HG03280 (cell line): ENCODE data around the gene ZNF219.

Experiments
- ATAC-seq: cut with Tn5 transposase; IDR thresholded peaks from one replicate; pipeline ENCODE4 v1.9.1; 2021; ENCODE audit warnings: mild to moderate bottlenecking, moderate library complexity; ENCODE audit not compliant: unreplicated experiment

The ZNF219 gene

DNA sequence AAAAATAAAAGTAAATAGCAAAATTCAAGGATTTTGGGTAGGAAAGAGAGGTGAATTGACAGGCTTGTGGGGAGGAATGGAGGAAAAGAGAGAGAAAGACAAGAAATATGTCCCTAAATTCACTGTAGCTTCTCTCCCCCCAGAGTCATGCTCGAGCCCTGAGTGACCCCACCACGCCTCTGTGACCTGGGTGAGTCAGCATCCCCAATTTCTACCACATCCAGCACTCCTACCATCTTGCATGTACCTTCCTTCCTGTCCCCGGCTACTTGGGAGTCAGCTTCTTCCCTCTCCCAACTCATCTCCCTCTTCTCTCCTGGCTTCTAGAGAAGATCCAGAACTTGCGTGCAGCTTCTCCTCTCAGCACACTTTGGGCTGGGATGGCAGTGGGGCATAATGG, 9.8 kb downstream of the ZNF219 start:
- ATAC-seq, result no peak

DNA sequence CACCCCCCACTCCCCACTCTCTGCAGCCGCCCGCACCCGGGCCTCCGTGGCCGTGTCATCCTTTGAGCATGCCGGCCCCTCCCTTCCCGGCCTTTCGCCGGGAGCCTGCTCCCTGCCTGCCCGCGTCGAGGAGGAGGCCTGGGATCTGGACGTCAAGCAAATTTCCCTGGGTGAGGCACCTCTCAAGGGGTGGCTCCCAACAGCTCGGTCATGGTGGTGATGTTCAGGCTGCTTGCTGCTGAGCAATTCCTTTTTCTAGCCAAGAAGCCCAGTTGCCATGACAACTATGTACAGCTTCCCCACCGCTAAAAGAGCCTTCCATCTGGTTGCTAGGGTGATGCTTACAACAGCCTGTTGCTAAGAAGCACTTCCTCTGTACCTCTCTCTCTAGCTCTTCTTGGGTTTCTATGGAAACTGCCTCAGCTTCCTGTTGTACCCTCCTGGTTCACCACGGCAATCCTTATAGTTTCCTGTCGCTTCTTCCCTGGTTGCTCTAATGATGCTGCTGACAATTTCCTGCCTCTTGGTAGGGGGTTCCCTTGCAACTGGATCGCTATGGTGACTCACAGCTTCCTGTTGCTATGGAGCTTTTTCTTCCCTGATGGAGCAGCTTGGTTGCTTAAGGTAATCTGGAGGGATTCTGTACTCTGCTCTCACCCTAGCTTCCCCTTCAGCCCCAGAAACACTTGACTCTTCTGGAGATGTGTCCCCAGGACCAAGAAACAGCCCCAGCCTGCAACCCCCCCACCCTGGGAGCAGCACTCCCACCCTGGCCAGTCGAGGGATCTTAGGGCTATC, 11.0 kb downstream of the ZNF219 start:
- peak; percentile 43 for ATAC-seq

DNA sequence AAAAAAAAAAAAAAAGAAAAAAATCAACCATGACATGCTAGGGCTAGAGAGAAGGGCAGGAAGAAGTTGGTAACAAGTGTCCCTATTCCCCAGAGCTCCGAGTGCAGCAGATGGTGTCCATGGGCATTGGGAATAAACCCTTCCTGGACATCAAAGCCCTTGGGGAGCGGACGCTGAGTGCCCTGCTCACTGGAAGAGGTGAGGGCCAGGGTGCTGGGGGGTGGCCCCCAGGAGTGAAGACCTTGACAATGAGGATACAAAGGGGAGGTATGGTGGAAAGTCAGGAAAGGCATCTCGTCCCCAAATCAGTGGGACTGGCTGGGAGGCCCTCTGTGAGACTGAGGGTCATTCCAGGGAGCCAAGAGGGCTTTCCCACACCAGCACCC, 11.6 kb downstream of the ZNF219 start:
- no peak for ATAC-seq

DNA sequence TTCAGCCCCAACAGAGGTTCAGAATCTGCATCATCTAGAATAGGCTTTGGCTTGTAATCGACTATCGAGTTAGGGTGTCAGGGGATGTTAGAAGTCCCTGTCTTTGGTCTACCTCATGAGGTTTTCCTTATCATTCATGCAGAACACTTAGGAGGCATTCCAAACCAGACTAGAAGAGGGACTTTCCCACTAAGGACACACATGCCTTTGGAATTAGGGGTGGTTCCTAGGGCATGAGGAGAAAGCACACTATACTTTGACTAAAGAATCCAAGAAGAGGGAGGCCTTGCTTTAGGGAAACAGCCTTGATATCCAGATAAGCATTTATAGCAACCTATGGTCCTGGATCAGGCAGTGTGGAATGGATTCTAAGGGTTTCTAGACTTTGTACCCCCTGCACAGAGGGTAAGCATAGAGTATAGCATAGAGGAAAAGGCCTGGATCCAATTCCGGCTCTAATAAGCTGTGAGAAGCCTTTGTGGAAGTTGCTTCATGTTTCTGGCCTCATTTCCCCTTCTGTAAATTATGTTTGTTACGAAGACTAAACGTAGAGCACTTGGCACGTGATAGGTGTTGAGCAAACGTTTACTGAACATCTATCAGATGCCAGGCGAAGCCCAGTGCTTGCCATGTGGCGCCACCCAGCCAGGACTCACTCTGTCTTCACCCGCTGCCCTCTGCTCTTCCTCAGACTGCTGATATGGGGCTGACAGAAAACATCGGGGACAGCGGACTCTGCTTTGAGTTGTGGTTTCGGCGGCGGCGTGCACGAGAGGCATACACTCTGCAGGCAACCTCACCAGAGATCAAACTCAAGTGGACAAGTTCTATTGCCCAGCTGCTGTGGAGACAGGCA, 13.2 kb downstream of the ZNF219 start:
- no peak for ATAC-seq

DNA sequence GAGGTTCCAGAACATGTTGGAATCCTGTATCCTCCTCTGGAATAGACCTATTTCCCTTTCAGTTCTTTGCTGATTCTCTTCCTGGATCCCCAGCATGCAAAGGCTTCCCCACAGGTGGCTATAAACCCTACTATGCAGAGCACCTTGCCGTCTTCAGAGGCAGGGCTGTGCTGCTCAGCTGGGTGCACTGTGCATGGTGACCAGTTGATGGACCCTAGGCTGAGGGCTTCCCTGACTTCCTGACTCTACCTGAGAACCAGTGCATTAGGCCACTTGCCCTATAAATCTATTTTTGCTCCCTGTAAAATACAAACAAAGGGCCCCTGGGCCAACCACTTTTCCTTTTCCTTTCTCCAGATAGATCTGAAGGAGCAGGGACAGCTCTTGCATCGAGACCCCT, 14.1 kb downstream of the ZNF219 start:
- ATAC-seq, result no peak

DNA sequence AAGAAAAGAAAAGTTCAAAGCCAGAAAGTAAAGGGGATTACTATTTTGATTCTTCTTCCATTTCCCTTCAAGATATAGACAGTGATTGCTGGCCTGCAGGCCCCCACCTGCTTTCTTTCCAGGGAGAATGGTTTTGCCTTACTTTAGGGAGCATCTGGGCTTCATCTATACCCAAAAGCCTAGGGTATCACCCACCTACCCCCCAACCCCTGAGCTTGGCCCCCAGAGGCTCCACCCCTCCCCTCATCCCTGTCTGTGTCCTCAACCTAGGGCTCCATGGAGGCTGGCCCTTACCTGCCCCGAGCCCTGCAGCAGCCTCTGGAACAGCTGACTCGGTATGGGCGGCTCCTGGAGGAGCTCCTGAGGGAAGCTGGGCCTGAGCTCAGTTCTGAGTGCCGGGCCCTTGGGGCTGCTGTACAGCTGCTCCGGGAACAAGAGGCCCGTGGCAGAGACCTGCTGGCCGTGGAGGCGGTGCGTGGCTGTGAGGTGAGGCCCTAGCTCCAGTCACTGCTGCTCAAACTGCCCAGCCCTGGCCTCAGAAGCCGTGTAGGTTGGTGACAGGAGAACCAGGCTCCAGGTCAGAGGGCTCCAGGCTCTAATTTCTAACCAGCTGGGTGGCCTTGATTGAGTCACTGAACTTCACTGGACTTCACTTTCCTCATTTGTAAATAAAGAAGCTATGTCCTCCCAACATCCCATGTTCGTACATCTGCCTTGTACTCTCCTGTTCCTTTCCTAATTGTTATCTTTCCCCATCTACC, 14.7 kb downstream of the ZNF219 start:
- ATAC-seq, result no peak

DNA sequence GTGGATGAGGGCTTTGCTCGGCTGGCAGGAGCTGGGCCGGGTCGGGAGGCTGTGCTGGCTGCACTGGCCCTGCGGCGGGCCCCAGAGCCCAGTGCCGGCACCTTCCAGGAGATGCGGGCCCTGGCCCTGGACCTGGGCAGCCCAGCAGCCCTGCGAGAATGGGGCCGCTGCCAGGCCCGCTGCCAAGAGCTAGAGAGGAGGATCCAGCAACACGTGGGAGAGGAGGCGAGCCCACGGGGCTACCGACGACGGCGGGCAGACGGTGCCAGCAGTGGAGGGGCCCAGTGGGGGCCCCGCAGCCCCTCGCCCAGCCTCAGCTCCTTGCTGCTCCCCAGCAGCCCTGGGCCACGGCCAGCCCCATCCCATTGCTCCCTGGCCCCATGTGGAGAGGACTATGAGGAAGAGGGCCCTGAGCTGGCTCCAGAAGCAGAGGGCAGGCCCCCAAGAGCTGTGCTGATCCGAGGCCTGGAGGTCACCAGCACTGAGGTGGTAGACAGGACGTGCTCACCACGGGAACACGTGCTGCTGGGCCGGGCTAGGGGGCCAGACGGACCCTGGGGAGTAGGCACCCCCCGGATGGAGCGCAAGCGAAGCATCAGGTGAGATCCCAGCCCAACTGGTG, 16.8 kb downstream of the ZNF219 start:
- ATAC-seq, result no peak

DNA sequence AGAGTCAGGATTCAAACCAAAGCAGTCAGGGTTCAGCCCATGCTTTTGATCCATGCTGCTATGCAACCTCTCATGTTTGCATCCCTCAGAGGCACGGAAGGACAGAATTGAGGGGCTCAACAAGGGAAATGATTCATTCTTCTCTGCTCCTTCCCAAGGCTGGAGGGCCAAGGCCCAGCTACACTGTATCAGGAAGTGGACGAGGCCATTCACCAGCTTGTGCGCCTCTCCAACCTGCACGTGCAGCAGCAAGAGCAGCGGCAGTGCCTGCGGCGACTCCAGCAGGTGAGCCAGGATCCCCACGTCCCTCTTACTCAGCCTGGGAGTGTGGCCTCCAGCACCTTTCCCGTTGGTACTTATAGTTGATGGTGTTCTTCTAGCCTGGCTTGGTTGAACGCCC, 19.7 kb downstream of the ZNF219 start:
- ATAC-seq, result no peak

DNA sequence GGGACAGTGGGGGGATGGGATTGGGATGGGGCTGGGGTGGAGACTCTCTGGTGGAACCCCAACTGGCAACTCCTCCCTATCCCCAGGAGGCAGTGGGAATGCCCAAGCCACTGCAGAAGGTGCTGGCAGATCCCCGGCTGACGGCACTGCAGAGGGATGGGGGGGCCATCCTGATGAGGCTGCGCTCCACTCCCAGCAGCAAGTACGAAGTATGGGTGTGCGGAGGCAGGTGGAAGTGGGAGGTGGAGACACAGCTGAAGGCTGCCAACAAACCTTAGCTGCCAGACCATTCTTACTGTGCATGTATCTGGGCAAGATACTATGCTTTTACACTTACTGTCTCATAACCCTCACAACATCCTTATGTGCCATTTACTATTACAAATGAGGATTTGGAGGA, 20.2 kb downstream of the ZNF219 start:
- ATAC-seq, result no peak

DNA sequence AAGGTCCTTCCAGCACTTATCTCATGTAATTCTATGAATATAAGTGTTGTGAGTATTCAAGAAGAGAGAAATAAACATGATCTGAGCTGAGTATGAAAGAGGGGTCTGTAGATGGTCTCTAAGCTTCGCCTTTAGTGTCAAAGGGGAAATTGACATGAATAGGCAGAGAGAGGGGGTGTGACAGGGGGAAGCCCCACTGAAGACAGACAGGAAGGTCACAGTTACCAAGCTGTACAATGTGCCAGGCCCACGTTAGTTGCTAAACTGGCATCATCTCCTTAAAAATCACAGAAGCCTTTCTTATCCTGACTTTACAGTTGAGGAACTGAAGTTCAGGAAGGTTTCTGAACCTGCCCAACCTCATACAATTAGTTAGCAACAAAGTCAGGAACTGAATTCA, 20.8 kb downstream of the ZNF219 start:
- ATAC-seq, result no peak

DNA sequence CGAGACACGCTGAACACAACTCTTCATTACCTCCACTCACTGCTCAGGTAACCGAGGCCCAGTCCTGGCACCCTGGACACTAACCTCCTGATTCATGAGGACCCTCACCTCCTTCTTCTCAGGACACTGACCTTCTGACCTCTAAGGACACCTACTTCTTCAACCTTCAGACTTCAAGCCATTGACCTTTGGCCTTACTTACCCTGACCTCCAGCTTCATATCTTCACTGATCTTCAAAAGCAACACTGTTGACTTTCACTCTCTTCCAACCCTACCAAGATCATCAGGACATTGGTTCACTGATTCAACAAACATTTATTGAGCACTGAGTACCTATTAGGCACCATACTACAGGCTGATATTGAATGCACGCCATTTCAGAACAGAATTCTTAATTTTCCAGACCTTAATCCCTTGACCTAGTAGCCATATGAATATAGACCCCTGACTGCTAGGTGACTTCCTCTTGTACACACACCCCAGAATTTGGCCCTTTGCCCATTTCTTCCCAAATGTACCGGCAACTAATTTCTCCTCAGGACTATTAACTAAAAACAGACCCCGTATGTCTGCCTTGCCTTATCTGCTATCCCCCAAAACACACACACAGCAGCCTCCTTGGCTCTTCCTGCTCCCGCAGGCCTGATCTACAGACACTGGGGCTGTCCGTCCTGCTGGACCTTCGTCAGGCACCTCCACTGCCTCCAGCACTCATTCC, 22.6 kb downstream of the ZNF219 start:
- ATAC-seq, result no peak

DNA sequence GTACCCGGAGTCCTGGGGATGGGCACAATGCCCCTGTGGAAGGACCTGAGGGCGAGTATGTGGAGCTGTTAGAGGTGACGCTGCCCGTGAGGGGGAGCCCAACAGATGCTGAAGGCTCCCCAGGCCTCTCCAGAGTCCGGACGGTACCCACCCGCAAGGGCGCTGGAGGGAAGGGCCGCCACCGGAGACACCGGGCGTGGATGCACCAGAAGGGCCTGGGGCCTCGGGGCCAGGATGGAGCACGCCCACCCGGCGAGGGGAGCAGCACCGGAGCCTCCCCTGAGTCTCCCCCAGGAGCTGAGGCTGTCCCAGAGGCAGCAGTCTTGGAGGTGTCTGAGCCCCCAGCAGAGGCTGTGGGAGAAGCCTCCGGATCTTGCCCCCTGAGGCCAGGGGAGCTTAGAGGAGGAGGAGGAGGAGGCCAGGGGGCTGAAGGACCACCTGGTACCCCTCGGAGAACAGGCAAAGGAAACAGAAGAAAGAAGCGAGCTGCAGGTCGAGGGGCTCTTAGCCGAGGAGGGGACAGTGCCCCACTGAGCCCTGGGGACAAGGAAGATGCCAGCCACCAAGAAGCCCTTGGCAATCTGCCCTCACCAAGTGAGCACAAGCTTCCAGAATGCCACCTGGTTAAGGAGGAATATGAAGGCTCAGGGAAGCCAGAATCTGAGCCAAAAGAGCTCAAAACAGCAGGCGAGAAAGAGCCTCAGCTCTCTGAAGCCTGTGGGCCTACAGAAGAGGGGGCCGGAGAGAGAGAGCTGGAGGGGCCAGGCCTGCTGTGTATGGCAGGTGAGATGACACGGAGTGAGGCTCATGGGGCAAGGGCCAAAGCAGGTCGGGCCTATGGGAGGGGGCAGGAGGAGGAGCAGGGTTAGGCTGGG, 23.8 kb downstream of the ZNF219 start:
- no peak for ATAC-seq

DNA sequence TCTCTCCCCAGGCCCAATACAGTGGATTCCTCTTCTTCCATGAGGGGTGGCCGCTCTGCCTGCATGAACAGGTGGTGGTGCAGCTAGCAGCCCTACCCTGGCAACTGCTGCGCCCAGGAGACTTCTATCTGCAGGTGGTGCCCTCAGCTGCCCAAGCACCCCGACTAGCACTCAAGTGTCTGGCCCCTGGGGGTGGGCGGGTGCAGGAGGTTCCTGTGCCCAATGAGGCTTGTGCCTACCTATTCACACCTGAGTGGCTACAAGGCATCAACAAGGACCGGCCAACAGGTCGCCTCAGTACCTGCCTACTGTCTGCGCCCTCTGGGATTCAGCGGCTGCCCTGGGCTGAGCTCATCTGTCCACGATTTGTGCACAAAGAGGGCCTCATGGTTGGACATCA, 24.5 kb downstream of the ZNF219 start:
- no peak for ATAC-seq

DNA sequence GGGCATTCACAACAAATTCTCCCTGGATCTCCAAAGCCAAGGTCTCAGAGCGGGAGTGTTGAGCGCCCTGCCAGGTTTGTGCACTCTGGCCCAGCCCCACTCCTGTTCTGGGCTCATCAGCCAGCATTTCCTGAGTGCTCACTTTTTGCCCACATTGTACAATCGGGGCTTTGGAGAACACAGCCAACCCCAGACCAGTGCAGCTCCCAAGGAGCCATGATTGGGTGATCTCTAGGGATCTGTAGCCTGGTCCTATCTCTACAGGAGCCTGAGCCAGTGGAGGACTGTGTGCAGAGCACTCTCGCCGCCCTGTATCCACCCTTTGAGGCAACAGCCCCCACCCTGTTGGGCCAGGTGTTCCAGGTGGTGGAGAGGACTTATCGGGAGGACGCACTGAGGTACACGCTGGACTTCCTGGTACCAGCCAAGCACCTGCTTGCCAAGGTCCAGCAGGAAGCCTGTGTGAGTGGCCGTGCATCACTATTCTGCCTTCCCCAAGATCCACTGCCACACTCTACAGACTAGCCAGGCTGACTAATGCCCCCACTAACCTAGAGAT, 25.6 kb downstream of the ZNF219 start:
- no peak for ATAC-seq

DNA sequence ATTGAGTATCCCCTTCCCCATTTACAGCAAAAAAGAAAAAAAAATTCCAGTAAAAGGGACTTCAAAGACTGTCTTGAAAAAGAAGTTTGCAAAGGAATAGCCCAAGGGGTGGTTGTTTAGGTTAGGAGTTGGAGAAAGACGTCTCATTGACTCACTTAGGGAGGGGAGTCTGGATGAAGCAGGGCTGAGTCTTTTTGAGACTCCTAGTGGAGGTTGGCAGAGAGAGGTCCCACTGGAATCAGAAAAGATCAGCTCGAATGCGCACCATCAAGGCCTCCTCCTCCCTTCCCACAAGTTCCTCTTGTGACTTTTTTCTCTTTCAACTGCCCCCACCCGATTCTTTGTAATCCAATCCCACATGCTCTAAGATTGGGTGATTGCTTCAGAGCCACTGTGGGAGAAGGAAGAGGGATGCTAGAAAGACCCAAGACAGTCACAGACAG, 26.4 kb downstream of the ZNF219 start:
- ATAC-seq, result no peak

DNA sequence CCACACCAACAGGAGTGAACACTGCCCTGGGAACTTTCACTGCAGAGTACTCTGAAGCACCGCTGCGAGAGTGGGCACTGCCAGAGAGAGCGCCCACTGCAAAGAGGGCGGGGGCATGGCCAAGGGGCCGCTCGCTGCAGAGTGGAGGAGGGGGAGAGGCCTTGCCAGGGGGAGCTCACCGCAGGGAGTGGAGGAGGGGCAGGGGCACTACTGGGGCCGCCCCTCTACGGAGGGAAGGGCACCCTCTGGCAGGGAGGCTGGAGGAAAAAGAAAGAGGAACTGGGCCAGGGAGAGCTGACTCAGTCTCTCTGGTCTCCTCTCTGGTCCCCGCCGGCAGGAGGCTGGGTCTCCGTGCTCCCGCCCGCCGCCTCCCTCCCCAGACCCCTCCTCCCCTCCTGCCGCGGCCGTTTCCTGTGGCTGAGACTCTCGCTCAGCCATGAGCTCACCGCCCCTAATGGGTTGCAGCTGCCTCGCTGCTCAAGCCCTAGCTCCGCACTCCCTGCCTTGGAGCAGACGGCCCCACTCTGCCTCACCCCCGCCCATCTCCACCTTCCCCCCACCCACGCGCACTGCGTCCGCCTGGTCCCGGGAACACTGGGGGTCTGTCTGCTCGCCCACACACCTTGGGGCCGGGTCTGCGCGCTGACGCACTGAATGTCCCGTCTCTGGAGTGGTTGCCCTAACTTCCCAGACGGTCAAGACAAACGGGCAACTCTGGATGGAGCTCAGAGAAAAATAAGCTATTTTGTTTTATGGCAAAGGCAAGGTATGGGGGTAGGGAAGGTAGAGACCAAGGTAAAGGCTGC, 27.0 kb downstream of the ZNF219 start:
- peak; percentile 64 for ATAC-seq

DNA sequence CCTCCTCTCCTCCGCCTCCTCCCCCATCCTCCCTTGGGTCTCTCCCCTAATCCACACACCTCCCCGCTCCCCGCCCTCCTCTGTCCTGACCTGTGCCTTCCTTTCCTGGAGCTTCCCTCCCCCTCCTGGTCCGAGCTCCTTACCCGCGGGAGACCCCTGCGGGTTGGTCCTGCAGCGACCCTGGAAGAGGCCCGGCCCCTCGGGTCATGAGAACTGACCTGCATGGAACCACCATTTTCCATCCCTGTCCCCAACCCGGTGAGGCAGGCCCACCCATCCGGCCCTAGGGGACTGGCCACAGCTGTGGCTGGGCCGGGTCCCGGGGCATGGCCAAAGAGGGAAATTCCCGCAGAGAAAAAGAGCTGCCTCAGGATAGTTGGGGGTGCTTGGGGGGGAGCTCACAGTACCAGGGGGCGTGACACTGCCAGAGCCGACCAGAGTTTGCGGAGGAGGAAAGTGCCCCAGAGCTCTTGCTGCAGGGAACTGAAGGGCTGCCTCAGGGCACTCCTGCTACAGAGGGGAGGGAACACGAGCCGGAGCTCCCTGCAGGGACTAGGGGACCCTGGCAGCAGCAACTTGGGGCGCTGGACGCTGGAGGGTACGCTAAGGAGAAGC, 27.7 kb downstream of the ZNF219 start:
- no peak for ATAC-seq

DNA sequence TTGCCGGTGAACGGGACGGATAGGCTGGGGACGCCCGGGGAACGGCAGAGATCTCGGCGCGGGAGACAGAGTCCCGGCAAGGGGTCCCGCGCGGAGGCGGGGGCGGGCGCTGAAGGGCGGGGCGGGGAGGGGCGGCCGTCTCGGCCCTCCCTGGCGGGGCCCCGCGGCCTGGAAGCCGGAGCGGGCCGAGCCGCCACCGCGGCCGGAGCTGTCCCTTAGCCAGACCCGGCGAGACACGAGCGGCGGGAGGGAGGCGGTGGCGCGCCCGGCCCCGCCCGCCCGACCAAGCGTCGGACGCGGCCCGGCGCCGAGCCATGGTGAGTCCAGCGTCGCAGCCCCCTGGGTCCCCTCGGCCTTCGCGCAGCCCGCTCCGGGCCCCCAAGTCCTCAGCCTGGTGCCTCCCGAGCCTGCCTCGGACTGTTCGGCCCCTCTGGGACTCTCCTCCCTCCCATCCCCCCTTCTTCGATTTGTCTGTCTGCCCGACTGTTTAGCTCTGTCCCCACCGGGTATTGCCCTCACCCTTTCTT, 28.3 kb downstream of the ZNF219 start, which contains the start of gene ARHGEF40:
Gene ARHGEF40, plus strand, starts transcription at position 222 of the 527 bp plus-strand sequence. Its CDS starts 93 bp downstream, at position 315.
- ATAC-seq, result no peak
